ENCODE measurements around the gene C16orf46.

DNA sequence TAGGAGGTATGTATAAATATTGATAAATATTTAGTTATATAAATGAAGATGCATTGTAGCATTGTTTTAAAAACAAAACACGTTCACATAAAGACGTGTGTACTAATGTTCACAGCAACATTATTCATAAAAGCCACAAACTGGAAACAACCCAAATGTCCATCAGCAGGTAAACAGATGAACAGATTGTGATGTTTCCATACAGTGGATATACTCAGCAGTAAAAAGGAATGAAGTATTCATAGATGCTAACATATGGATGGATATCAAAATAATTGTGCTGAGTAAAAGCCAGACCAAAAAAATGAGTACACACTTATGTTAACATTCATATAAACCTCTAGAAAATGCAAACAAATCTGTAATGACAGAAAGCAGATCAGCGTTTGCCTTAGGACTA lies 64.1 kb downstream of the C16orf46 start:
- TF ChIP-seq, protein P1, sequence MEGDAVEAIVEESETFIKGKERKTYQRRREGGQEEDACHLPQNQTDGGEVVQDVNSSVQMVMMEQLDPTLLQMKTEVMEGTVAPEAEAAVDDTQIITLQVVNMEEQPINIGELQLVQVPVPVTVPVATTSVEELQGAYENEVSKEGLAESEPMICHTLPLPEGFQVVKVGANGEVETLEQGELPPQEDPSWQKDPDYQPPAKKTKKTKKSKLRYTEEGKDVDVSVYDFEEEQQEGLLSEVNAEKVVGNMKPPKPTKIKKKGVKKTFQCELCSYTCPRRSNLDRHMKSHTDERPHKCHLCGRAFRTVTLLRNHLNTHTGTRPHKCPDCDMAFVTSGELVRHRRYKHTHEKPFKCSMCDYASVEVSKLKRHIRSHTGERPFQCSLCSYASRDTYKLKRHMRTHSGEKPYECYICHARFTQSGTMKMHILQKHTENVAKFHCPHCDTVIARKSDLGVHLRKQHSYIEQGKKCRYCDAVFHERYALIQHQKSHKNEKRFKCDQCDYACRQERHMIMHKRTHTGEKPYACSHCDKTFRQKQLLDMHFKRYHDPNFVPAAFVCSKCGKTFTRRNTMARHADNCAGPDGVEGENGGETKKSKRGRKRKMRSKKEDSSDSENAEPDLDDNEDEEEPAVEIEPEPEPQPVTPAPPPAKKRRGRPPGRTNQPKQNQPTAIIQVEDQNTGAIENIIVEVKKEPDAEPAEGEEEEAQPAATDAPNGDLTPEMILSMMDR (IDR thresholded peaks at IDR 0.05) = no peak
- no peak for TF ChIP-seq POLR2A (IDR thresholded peaks at IDR 0.05)

All from breast epithelium (tissue), 3 donors.